GM10266 (cell line): ENCODE data around the gene SPTB.
A peak's percentile ranks its signal among the peaks of the same experiment; 100 is the strongest.

Source experiments
- DNase-seq: peaks from one replicate; pipeline ENCODE4 v3.0.0; 2012; ENCODE audit errors: extremely low spot score
- TF ChIP-seq, protein P1 (sequence below): IDR thresholded peaks from 2 replicates; pipeline ENCODE4 v1.5.1; 2012; ENCODE audit warnings: mild to moderate bottlenecking, low read depth; ENCODE audit not compliant: control insufficient read depth, insufficient read depth; ENCODE audit errors: missing control alignments

SPTB gene

DNA sequence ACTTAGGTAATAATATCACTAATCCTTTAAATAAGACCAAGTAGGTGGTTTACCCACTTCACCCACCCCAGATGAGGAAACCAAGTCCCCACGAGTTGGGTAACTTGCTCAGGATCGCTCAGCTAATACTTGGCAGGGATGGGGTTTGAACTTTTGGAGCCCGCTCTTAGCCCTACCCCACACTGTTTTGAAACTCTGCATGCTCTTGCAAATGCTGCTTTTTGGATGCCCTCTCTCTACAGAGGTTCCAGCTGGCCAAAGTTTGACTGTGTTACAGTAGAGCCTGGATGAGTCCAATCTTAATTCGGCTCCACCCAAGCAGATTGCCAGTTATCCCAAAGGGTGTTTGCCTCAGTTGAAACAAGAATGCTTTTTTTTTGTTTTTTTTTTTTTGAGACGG, 168.7 kb downstream of the SPTB start:
- no peak for DNase-seq
- TF ChIP-seq, protein P1, sequence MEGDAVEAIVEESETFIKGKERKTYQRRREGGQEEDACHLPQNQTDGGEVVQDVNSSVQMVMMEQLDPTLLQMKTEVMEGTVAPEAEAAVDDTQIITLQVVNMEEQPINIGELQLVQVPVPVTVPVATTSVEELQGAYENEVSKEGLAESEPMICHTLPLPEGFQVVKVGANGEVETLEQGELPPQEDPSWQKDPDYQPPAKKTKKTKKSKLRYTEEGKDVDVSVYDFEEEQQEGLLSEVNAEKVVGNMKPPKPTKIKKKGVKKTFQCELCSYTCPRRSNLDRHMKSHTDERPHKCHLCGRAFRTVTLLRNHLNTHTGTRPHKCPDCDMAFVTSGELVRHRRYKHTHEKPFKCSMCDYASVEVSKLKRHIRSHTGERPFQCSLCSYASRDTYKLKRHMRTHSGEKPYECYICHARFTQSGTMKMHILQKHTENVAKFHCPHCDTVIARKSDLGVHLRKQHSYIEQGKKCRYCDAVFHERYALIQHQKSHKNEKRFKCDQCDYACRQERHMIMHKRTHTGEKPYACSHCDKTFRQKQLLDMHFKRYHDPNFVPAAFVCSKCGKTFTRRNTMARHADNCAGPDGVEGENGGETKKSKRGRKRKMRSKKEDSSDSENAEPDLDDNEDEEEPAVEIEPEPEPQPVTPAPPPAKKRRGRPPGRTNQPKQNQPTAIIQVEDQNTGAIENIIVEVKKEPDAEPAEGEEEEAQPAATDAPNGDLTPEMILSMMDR, result no peak

DNA sequence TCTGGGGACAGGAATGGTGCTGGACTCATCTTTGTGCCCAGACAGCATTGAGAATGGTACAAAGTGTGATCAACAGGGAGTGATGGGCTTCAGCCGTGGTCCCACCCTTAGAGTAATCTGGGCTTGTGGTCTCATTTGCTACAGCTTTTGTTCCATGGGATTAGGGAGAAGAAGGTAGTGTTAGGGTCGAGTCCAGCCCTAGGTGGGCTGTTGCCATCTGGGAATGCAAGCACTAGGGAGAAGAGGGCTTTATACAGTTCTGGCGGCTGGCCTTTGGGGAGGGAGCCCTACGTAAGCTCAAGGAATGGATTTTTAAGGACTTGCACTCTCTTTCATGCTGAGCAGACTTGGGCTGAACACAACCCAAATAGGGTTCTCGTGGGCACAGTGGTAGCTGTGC, 170.6 kb downstream of the SPTB start:
- no peak for DNase-seq
- TF ChIP-seq, protein P1, result no peak

DNA sequence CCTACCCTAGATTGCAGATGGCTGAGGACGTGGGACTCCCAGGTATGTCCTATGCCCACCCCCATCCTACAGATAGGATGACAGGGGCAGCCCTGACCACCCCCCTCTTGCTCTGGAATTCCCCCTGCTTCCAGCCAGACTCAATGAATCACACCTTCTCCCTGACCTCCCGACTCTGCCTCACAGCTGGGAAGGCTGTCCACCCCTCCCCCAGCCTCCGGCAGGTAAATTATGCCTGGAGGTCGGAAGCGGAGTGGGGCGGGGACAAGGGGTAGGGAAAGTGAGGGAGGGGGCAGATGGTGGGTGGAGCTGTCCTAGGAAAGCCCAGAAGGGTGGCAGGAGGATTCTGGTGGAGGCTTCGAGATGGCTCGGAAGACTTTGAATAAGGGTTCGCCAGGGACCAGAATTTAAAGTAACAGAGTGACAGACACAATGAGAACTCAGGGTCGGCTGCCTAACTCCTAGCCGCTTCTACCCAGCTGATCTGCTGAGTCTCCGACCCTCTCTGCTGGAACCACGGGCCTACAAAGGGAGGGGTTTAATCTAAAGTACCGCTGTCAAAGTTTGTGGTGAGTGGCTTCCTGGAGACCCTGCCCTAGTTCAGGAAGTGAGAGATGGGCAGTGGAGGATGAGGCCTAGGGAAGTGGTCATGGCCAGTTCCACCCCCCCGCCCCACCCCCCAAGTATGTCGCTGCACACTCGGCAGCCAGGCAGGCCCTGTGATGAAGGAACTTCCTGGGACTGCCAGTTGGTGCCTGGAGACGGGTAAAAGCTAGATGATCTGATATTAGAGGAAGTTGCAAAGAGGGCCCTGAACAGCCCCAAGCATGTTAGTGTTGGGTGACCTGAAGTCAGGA, 171.3 kb downstream of the SPTB start:
- TF ChIP-seq, protein P1, result no peak
- peak; percentile 53 for DNase-seq

DNA sequence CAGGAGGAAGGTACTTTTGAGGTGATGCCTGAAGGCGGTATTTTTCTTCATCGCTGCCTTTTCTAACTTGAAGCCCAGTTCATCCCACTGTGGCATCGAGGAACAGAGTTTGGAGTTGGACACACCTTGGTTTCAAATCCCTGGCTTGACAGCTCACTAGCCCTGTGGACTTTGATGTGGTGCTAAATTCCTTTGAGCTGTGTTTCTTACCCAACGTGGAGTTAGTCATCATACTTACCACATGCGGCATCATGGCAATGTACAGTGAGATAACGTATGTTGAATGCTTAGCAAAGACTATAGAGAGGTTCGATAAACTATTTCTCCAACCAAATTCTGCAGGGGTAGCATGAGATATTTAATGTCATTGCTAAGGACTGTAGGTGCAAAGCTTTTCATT, 172.0 kb downstream of the SPTB start:
- TF ChIP-seq, protein P1, result no peak
- DNase-seq, result no peak

DNA sequence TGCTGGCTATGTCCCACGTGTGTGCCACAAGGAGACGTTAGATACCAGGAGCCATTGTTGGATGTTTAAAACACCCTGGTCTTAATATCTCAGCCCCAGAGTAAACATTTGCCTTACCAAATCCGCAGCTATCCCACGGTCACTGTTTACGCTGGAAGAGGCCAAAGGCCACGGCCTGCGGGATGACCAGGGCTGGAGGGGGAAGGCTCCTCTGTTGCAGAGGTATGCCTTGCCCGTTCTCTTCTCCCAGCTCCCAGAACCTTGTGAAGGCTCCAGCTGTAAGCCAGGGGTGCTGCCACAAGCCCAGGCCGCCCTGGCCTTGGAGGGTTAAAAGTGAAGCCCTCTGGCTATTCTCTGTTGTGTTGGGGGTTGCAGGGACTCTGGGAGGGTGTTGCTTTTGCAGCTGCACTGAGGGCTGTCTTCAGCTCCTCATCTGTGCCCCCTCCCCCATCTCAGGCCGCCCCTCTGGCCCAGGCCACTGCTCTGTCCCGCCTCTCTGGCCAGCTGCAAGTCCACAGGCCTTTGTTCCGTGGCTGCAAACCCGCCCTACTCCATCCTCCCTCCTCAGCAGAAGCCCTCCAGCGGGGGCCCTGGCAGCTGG, 173.0 kb downstream of the SPTB start:
- TF ChIP-seq, protein P1, result no peak
- DNase-seq, result no peak

DNA sequence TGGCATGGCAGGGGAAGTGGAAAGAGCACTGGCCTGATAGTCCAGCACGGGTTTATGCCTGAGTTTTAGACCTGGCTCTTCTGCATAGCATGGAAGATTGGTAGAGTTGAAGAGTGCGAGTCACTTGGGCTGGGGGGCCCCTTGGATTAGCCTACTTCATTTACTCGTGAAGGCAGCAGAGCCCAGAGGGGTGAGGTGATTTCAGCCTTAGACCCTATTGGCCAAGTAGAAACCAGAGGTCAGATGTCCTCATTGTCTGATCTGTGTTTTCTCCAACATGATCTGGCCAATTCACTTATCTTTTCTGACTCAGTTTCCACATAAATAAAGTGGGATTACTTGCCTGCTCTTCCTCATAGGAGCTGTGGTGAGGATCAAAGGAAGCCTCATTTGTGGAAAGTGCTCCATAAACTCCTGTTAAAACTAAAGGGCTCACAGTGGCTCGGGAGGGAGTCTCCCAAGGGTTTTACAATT, 173.6 kb downstream of the SPTB start:
- TF ChIP-seq, protein P1, result no peak
- DNase-seq, result no peak

DNA sequence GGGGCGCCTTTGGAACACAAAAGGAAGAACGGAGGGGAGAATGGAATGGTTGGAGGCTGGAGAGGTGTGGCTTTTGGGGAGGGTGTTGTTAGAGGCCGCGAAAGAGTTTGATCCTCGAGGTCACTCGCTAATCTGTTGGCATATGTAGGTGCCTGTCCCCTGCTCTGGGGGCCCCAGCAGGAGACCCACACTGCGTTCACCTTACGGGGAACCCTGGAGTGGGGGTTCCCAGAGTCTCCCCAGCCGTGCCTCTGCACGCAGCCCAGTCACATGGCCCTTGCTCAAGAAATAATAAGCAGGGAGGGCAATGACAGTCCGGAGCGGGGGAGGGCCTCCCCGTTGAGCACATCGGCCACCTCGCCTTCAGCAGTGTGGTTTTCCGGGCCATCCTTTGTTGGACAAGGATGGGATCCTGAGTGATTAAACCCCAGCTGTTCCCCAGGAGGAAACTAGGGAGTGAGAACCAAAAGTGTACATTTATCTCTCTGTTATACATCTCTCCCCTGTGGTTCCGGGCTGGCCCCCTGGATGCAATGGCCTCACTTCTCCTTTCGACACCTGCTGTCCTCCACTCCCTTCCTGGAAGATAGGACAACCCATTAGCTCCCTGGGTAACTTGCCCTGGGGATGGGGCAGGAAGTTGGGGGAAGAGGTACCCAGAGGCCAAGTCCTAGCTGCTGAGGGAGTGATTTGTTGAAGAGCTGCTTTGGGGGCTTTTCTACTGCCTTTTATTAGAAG, 174.2 kb downstream of the SPTB start:
- TF ChIP-seq, protein P1, result no peak
- DNase-seq, result no peak
